Stimulated activated CD4-positive, alpha-beta T cell treated with anti-CD3 and anti-CD28 coated beads, TNF-alpha, amount 100 ng/mL, for 24 hours (primary cell): ENCODE measurements around the gene EPHB1.

Experiments
- DNase-seq, 3 experiments: peaks; one replicate each; pipeline ENCODE4 v3.0.0-alpha.2; 2020; ENCODE audit warnings: low read depth in 3 of 3

Gene EPHB1

DNA sequence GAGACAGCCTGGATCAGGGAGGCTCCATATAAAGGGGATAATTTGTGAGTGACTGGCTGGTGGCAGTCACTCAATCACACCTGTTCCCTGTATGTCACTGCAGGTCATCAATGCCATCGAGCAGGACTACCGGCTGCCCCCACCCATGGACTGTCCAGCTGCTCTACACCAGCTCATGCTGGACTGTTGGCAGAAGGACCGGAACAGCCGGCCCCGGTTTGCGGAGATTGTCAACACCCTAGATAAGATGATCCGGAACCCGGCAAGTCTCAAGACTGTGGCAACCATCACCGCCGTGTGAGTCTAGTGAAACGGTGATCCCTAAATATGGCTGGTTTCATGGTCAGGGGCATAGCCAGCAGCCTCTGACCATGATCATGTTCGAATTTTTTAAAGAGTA is 453.2 kb downstream of the EPHB1 start:
- no peak for DNase-seq

- DNase-seq: no peak
Observed at GRCh38 chr3:135249186-135249585, 454.1 kb downstream of the EPHB1 start.

DNA sequence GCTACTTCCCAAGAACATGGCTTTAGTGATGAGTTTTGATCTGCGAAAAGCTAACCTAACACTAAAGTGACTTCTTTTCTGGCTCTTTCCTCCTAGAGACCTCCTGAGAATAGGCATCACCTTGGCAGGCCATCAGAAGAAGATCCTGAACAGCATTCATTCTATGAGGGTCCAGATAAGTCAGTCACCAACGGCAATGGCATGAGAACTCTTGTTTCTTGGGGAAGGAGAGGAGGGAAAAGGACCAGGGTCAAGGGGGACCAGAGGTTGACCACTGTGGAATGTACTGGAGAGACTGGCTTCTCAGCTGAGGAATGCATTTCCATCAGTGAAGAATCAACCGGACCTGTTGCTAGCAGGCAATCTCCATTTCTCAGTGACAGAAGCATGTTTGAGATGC is 463.9 kb downstream of the EPHB1 start:
- no peak for DNase-seq

DNA sequence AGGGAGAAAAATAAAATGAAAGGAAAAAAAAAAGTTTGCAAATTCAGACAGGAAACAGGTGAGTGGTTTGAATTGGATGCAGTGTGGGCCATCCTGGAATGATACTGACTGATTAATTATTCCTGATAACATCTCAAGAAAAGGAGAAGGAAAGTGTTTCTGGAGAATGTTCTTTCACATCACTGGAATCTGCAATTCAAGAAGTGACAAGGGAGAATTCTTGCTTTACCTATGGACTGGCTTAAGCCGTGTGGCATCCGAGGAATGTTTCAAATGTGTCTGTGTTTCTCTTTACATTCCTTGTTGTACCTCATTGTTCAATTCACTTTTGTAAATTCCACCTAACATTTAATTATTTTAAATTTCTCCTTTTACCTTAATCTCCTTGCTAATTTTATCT is 465.0 kb downstream of the EPHB1 start:
- DNase-seq: no peak

DNA sequence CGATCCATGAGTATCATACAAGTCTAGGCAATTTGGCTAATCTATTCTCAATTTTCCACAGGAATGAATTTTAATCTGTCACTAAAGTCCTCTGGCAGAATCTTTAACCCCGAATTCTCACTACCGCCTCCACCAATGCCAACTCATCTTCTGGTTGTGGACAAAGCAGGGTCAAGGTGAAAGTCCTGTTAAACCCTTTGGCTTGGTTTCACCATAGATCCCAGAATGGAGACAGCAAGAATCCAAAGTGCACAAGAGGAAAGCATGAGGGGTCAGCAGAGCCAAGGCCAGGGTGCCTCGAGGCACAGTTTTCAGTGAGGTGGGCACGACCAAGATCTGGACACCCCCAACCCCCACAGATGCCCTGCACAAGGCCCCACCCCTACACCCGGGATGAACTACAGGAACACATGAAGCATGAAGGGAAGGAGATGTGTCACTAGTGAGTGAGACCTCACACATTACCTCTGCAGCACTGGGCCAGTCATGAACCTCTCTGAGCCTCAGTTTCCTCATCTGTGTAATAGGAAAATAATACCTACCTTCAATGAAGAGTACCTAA is 466.2 kb downstream of the EPHB1 start:
- DNase-seq: no peak

GRCh38 chr3:135261916-135262315 is 466.9 kb downstream of the EPHB1 start:
- DNase-seq: no peak

DNA sequence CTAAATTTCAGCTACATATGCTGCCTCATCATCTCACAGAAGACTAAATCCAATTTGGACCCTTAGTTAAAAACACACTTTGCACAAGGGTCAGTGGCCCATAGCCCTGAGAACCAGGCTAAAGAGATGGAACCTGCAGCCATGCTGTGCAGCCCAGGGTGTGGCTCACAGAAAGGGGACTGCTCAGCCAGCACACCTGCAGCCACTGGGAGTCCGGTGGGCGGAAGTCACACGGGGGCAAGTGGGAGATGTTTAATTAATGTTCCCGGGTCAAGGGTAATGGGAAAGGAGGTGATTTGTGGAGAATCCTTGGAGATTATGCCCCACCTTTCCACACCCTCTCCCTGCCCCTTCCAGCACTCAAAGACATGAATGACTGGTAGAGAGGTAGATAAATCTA is 467.4 kb downstream of the EPHB1 start:
- no peak for DNase-seq

GRCh38 chr3:135263331-135263730 is 468.3 kb downstream of the EPHB1 start:
- no peak for DNase-seq

- no peak for DNase-seq
Observed at GRCh38 chr3:135267487-135267886, 472.4 kb downstream of the EPHB1 start.

DNA sequence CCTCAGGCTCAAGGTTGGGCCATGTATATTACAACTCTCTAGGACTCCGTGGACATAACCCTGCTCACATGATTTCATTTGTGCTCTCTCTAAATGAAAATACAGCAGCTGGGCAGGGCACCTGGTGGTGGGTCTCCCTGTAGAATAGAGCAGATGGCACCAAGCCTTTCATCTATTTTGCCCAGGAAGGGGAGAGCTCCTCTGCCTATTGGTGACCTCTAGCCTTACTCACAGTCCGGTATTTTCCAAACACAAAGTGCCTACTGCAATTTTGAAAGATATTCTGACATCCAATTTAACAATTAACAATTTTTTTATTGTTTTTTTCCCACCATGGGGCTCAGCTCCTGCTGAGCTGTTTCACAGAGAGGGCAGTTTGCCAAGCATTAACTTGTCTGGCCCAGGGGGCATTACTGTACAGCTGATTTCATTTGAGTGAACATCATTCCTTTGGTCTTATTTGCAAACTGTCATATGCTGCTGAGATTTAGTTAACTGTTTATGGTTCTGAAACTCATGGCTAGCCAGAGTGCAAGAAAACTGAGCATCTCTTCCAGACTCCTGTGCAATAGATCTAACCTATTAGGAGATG is 474.0 kb downstream of the EPHB1 start:
- DNase-seq: no peak

- no peak for DNase-seq
Observed at GRCh38 chr3:135271177-135272025, 476.3 kb downstream of the EPHB1 start.

DNA sequence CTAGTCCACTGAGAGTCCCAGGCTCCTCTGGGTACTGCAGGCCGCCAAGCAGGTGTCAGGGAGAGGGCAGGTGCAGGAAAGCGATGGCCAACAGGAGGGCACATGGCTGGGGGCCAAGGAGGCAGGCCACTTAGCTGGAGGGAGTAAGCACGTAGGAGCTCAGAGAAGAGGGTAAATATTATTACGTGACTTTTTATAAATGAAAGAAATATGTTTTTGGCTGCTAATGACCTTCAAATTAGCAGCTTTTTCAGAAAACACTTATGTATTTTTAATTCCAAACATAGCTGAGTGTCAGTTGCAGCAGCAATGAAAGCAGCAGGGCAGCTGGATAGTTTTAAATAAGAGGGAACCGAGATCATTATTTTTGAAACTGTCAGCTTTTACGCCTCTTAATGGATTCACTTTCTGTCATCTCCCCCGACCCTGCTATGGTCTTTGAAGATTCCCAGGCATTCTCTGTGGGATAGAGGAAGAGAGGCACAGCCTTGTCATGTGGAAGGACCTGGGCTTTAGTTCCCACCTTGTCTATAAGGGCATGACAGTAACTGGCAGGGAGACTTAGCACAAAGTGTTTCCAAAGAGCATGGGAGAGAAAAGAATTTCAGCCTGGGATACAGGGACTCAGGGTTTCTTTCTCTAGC is 477.1 kb downstream of the EPHB1 start:
- no peak for DNase-seq

GRCh38 chr3:135292162-135292561 is 497.1 kb downstream of the EPHB1 start:
- no peak for DNase-seq

DNA sequence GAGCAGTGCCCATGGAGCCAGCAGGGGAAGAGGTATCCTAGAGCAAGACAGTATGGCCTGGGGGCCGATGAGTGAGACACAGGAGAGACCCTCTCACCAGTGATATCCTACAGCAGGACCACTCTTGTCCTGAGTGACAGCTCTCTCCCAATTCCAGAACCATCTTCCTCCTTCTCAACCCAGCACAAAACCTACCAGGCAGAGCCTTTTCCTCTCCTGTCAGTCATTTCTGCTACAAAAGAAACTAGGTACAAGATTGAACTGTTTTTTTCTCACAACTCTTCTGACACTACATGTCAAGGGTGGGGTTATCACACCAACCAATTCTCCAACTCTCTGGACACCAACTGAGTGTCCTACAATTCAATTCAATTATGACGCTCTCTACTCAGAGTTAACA is 506.6 kb downstream of the EPHB1 start:
- no peak for DNase-seq

DNA sequence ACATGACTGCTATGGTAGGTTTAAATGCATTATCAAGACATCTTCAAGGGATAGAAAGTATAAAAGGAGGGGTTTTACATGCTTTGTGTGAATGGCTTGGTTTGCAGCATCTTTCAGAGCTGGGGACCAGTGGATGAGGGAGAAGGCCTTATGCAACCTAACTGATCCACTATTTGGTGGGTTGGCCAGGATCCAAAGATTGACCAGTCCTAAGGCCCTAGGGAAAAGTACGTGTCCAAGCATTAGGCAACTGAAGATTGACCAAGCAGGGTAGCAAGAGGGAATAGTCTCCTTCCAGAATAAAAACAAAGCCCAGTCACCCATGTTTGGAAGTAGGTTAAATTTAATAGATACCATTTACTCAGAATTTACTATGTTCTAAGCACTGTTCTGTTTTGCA is 509.3 kb downstream of the EPHB1 start:
- DNase-seq: no peak
